Stimulated activated CD8-positive, alpha-beta memory T cell treated with anti-CD3 and anti-CD28 coated beads, Interleukin-12 subunit alpha, Interleukin-12 subunit beta, amount 100 ng/mL, for 1 hour (primary cell): ENCODE measurements around the gene MAPKAPK2.
A peak's percentile ranks its signal among the peaks of the same experiment; 100 is the strongest.

Experiments
- DNase-seq: peaks from one replicate; pipeline ENCODE4 v3.0.0-alpha.2; 2020; ENCODE audit warnings: low read depth

MAPKAPK2 gene

DNA sequence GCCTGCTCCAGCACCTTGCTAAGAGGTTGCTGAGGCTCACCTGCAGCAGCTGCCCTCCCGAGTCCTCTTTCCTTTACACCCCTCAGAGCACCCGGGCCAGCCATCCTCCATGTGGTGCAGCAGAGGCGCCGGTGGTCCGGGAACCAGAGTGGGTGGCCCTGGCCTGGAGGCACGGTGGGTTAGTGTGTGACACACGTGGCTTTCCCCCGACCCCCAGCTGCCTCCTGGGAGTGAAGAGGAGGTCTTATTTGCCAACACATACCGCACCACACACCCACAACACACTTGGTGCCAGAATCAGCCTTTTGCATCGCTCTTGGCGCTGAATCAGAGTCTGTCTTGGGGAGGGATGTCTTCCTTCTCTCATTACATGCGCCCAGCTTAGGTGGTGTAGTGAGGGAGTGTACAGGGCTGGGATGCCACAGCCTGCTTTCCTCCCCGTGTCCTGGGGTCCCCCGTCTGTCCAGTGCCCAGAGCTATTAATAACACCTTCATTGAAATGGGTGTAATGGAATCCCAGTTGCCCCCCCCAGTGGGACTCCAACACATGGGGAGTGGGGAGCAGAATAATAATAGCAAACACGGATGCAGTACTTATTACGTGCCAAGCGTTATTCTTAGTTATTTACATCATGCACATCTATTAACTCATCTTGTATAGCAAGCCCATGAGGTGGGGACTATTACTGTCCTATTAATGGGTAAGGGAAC lies 38.2 kb downstream of the MAPKAPK2 start:
- DNase-seq = no peak

GRCh38 chr1:206723462-206723804 lies 38.7 kb downstream of the MAPKAPK2 start:
- no peak for DNase-seq

DNA sequence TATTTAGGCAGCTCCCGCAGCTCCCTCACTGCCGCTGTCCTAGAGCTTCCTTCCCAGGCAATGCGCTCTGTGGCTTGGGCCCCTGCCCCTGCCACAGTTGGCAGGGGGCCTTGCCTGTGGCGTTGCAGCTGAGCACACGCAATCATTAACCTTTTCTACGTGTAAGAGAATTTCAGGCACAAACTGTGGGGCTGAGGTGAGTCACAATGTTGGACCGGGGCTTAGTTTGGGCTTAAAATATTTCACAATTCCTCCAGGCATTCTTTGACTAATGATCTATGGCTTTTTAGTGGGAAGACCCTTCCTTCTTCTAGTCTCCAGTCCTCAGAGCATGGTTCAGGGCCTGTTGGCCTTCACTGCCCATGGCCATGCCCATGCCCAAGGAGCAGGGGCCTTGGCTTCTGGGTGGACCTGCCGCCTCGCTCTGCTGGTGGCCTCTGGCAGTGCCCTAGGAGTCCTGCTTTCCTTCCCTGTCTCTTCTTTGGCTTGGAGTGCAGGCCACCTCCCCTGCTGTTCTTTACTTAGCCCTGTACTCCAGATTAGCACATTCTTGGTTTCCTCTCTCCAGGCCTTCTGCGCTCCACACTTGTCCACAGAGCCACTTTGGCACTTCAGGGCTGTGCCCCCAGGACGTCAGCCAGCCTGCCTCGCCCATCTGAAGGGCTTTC lies 39.2 kb downstream of the MAPKAPK2 start:
- DNase-seq = no peak

DNA sequence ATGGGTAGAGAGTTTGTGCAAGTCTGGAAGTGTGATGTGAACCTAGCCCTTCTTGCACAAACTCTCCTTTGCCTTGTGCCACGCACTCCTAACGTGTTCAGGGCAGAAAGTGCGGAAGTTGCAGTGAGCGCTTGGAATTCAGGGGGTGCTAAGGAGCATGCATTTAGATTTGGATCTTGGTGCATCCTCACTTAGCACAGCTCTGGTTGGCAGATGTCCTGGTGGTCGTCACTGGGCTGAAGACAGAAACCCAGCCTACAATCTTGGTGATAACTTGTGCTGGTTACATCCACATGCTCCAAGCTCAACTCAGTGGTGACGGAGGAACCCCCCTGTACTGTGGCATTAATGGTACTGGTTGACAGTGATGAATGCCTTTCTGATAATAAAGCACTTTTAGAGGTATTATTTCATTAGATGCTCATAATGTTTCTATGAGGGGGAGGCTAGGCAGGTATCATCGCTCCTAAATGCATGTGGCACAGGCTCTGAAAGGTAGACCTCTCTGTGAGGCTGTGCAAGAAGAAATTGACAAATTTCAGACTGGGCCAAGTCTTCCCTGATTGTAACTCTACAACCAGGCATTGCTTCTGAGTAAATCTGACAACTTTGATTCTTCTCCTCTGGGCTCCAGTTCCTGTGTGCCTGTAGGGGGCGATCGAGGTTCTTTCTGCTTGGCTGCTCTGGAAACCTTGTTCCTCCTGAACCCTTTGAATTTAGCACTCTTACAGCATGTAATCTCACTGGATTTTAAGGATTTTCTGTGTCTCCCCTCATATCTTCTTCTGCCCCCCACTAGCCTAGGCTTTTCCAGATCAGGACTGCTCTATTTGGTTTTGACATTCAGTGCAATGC lies 40.6 kb downstream of the MAPKAPK2 start:
- DNase-seq = peak; percentile 43

GRCh38 chr1:206727981-206728696 lies 43.4 kb downstream of the MAPKAPK2 start:
- DNase-seq = no peak

DNA sequence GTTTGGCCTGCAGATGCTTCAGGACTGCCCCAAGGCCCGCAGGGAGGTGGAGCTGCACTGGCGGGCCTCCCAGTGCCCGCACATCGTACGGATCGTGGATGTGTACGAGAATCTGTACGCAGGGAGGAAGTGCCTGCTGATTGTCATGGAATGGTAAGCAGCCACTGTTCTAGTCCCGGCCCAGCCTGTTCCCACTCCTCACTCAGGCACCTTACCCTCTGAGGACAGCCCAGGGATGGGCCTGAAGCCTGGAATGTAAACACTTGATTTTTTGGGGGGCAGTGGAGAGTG lies 43.9 kb downstream of the MAPKAPK2 start:
- DNase-seq = no peak

DNA sequence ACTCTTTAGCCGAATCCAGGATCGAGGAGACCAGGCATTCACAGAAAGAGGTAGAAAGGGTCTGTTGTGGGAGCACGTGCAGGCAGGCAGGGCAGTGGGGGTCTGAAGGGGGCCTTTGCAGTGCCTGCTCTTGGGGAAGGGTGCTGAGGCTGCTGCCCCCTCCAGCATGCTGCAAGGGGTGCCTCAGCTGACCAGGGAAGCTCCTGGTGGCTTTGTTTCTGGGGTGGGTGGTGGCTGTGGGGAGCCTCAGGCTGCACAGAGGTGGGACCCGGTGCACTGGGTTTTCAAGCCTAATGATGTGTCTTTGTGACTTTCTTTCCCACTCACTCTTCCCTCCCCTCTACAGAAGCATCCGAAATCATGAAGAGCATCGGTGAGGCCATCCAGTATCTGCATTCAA lies 44.3 kb downstream of the MAPKAPK2 start:
- DNase-seq = no peak

GRCh38 chr1:206729507-206729906 lies 44.8 kb downstream of the MAPKAPK2 start:
- DNase-seq = no peak

DNA sequence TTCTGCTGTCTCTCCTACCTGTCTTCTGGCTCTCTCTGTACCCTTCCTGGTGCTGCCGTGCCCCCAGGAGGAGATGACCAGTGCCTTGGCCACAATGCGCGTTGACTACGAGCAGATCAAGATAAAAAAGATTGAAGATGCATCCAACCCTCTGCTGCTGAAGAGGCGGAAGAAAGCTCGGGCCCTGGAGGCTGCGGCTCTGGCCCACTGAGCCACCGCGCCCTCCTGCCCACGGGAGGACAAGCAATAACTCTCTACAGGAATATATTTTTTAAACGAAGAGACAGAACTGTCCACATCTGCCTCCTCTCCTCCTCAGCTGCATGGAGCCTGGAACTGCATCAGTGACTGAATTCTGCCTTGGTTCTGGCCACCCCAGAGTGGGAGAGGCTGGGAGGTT lies 47.8 kb downstream of the MAPKAPK2 start:
- DNase-seq = no peak

- DNase-seq = no peak
Measured at GRCh38 chr1:206732992-206733391, 48.3 kb downstream of the MAPKAPK2 start.

DNA sequence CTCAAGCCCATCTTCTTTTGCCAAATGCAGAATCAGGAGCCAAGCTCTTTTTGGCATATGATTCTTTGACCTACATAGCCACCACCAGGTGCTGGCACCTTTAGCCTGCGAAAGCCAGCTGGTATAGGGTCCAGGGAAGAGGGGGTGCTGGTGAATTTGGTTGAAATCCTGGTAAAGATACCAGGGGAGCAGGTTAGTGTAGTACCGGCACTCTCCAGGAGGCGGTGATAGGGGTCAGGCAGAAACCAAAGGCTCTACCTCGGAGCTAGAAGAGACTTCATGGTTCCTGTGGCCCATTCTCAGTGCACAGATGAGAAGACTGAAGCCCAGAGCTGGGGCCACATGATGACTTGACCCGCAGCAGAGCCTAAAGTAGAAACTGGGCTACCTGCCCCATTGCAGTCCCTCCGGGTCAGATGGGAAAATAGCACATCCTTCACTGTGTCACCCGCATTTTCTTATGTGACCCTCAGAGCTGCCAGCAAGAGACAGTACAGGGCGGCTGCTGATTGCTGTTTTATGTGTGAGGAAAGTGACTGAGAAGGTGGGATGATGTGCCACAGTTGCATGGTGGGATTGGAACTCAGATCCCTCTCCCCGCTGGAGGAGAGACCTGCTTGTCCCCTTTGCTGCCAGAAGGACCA lies 49.9 kb downstream of the MAPKAPK2 start:
- peak; percentile 71 for DNase-seq

DNA sequence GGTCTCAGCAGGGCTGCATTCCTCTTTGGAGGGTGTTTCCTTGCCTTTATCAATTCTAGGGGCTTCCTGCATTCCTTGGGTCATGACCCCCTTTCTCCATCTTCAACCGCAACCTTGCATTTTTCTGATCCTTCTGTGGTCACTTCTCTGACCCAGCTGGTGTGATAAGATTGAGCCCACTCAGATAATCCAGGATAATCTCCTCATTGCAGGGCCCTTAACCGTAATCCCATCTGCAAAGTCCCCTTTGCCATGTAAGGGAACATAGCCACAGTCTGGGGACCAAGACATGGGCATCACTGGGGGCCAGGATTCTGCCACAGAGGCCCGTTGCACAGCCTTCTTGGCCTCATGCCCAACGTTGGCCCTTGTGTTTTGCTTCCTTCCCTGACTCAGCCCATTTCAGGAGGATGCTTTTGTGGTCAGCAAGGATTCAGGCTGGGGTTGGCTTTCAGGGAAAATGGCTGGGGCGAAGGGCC lies 50.9 kb downstream of the MAPKAPK2 start:
- no peak for DNase-seq

DNA sequence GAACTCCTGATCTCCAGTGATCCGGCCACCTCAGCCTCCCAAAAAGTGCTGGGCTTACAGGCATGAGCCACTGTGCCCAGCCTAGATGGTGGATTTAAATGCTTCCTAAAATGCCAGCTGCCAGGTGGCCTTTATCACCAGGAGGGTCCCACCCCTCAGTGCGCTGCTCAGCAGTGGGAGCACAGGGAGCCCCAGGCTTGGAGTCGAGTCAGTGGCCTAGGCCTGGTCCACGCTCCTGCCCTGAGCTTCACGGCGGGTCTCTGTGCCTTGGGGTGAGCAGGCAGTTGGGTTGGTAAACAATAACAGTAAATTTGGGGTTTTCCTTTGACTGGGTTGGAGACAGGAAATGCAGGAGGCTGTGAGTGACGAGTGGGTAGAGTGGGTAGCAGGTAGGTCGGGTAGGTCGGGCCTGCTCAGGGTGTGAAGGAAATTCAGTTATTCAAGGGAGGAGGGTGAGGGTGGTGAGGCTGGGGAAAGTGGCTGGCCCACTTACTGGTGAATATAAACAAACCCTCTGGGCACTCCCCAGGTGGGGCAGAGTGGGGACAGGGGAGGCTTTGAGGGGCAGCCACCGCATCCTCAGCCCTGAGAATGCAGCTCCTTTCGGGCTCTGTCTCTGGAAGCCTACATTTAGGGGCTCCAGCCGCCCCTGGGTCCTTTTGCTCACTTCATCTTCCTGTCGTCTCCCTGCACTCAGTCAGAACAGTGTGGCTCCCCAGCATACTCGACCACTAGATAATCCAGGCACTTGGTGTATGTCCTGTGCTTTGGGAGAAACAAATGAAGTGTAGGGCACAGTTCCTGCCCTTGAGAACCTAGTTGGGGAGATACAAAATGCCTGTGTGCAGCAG lies 52.4 kb downstream of the MAPKAPK2 start:
- peak; percentile 32 for DNase-seq

- no peak for DNase-seq
Measured at GRCh38 chr1:206737729-206738201, 53.1 kb downstream of the MAPKAPK2 start.

- DNase-seq = no peak
Measured at GRCh38 chr1:206738370-206739366, 54.0 kb downstream of the MAPKAPK2 start.

- no peak for DNase-seq
Measured at GRCh38 chr1:206739411-206740076, 54.8 kb downstream of the MAPKAPK2 start.

GRCh38 chr1:206741142-206741701 lies 56.5 kb downstream of the MAPKAPK2 start:
- DNase-seq = no peak

- DNase-seq = no peak
Measured at GRCh38 chr1:206742719-206743383, 58.1 kb downstream of the MAPKAPK2 start.
